GM21447 (cell line): ENCODE data around the gene SMCHD1.
"Not testable (repeated sequence)": the region's sequence is repeated elsewhere in the genome, so short reads cannot be mapped to it uniquely, and the experiment has no call there.

Experiments
- ATAC-seq: cut with Tn5 transposase; IDR thresholded peaks from one replicate; pipeline ENCODE4 v1.9.1; 2021; ENCODE audit not compliant: unreplicated experiment

The SMCHD1 gene

GRCh38 chr18:2848247-2849246 lies 193.0 kb downstream of the SMCHD1 start:
- ATAC-seq, result no peak

- ATAC-seq, result no peak
Measured at GRCh38 chr18:2850816-2851215, 195.3 kb downstream of the SMCHD1 start.

GRCh38 chr18:2851771-2852170 lies 196.2 kb downstream of the SMCHD1 start:
- no peak for ATAC-seq

- not testable (repeated sequence) for ATAC-seq
Measured at GRCh38 chr18:2852460-2852859, 196.9 kb downstream of the SMCHD1 start.

GRCh38 chr18:2853173-2853925 lies 197.8 kb downstream of the SMCHD1 start:
- ATAC-seq, result no peak

GRCh38 chr18:2853926-2854664 lies 198.6 kb downstream of the SMCHD1 start:
- ATAC-seq, result no peak
